CD14-positive monocyte (primary cell): ENCODE results near the gene SLC39A6. TPM values are rescaled to one million over a fixed set of nuclear protein-coding genes. Genes with fewer than 3 reads are reported as not detected.

ENCODE experiments used
- DNase-seq, 3 donors: peaks; one replicate each; pipeline ENCODE4 v3.0.0-alpha.2; 2011 to 2022
- H2AFZ ChIP-seq: 2 replicates; pipeline ENCODE4 v1.6.0; 2012; ENCODE audit warnings: mild to moderate bottlenecking, low read depth, low read length, inconsistent platforms; ENCODE audit not compliant: insufficient read depth, poor library complexity, severe bottlenecking
- H3K27ac ChIP-seq, 2 donors: 1 replicate in 1 of 2; 2 replicates in 1 of 2; pipeline ENCODE4 v1.5.1; 2012 to 2013; ENCODE audit warnings: low read length in 2 of 2, control low read depth in 1 of 2, inconsistent platforms in 1 of 2, low read depth in 1 of 2, mild to moderate bottlenecking in 1 of 2
- H3K27me3 ChIP-seq, 2 donors: one replicate each; pipeline versions ENCODE4 v1.6.0 to v1.6.1; 2011 to 2013; ENCODE audit warnings: low read length in 2 of 2; ENCODE audit not compliant: control insufficient read depth in 2 of 2, insufficient read depth in 2 of 2
- H3K36me3 ChIP-seq, 2 donors: replicated peaks in 1 of 2; 1 replicate in 1 of 2; 2 replicates in 1 of 2; pipeline versions ENCODE4 v1.5.1 to v1.6.1; 2012 to 2013; ENCODE audit warnings: low read length in 2 of 2, control low read depth in 1 of 2, inconsistent platforms in 1 of 2, mild to moderate bottlenecking in 1 of 2; ENCODE audit not compliant: insufficient read depth in 2 of 2, control insufficient read depth in 1 of 2
- H3K4me1 ChIP-seq, 2 donors: 1 replicate in 1 of 2; 2 replicates in 1 of 2; pipeline versions ENCODE4 v1.5.1 to v1.6.1; 2012 to 2013; ENCODE audit warnings: low read length in 2 of 2, control low read depth in 1 of 2, inconsistent platforms in 1 of 2, mild to moderate bottlenecking in 1 of 2, moderate library complexity in 1 of 2; ENCODE audit not compliant: insufficient read depth in 2 of 2, control insufficient read depth in 1 of 2
- H3K4me2 ChIP-seq: replicated peaks from 2 replicates; pipeline ENCODE3; 2012; ENCODE audit warnings: low read length, moderate library complexity, mild to moderate bottlenecking; ENCODE audit not compliant: poor library complexity, severe bottlenecking; ENCODE audit errors: extremely low read depth
- H3K4me3 ChIP-seq, 3 experiments: fragments of 200-600 bp in 1 of 3; sonication (generic) in 1 of 3; replicated peaks in 1 of 3; 1 replicate in 2 of 3; 2 replicates in 1 of 3; pipeline ENCODE4 v1.5.1; 2011 to 2013; ENCODE audit warnings: low read length in 3 of 3, mild to moderate bottlenecking in 3 of 3, control low read depth in 2 of 3, low read depth in 2 of 3, inconsistent platforms in 1 of 3, moderate library complexity in 1 of 3
- H3K79me2 ChIP-seq: 2 replicates; pipeline ENCODE4 v1.6.0; 2012; ENCODE audit warnings: mild to moderate bottlenecking, control low read depth, inconsistent platforms, low read length, moderate library complexity; ENCODE audit not compliant: insufficient read depth
- H3K9ac ChIP-seq: 2 replicates; pipeline ENCODE4 v1.6.0; 2017; ENCODE audit warnings: low read length, mild to moderate bottlenecking; ENCODE audit not compliant: insufficient read depth, poor library complexity, severe bottlenecking
- H3K9me3 ChIP-seq, 2 donors: replicated peaks in 1 of 2; 1 replicate in 1 of 2; 2 replicates in 1 of 2; pipeline versions ENCODE4 v1.5.1 to v1.6.1; 2012 to 2013; ENCODE audit warnings: low read length in 2 of 2, control low read depth in 1 of 2; ENCODE audit not compliant: control insufficient read depth in 1 of 2, insufficient read depth in 1 of 2
- H4K20me1 ChIP-seq: 2 replicates; pipeline ENCODE4 v1.6.0; 2012; ENCODE audit warnings: mild to moderate bottlenecking, low read length, control low read depth, moderate library complexity; ENCODE audit not compliant: insufficient read depth
- H3K27ac Mint-ChIP-seq, 7 donors: one replicate each; pipeline ENCODE4 v1.8.0; 2020; ENCODE audit warnings: mild to moderate bottlenecking in 7 of 7, mixed read lengths in 7 of 7, moderate library complexity in 6 of 7, inconsistent platforms in 2 of 7
- H3K27me3 Mint-ChIP-seq, 3 donors: one replicate each; pipeline ENCODE4 v1.8.0; 2021 to 2022; ENCODE audit warnings: low read depth in 3 of 3, mild to moderate bottlenecking in 3 of 3, mixed read lengths in 3 of 3, moderate library complexity in 3 of 3, inconsistent platforms in 1 of 3
- H3K36me3 Mint-ChIP-seq, 2 donors: one replicate each; pipeline ENCODE4 v1.8.0; 2020; ENCODE audit warnings: mixed read lengths in 2 of 2, inconsistent platforms in 1 of 2, mild to moderate bottlenecking in 1 of 2
- H3K4me1 Mint-ChIP-seq: one replicate; pipeline ENCODE4 v1.8.0; 2020; ENCODE audit warnings: mild to moderate bottlenecking, mixed read lengths
- H3K4me3 Mint-ChIP-seq, 2 donors: one replicate each; pipeline ENCODE4 v1.8.0; 2020; ENCODE audit warnings: mild to moderate bottlenecking in 2 of 2, mixed read lengths in 2 of 2, moderate library complexity in 1 of 2
- H3K9me3 Mint-ChIP-seq, 7 donors: one replicate each; pipeline ENCODE4 v1.8.0; 2020 to 2022; ENCODE audit warnings: mixed read lengths in 7 of 7, mild to moderate bottlenecking in 6 of 7, moderate library complexity in 6 of 7, inconsistent platforms in 2 of 7
- WGBS: methylation state at CpG from one replicate; pipeline ENCODE4 v1.1.5; 2013; ENCODE audit warnings: missing lambda C conversion rate; ENCODE audit not compliant: insufficient coverage; 5-methylcytosine and 5-hydroxymethylcytosine counted together
- intact Hi-C, 2 donors: fragments of 100-400 bp; cut with micrococcal nuclease; formaldehyde crosslinking; loops; one replicate each; pipeline versions ENCODE4 v1.15.0 to v1.15.1; 2023
- polyA plus RNA-seq, 3 donors: library from polyadenylated mRNA; depleted of rRNA in 1 of 3; unstranded in 2 of 3; stranded (reverse) in 1 of 3; fragments of 300-500 nt in 2 of 3; fragments of >200 nt in 1 of 3; fragmentation: Illumina TruSeq in 2 of 3; gene quantifications; 1 replicate in 2 of 3; 2 replicates in 1 of 3; pipeline ENCODE4 v1.2.3, GENCODE V29; 2012 to 2021
- TF ChIP-seq, protein P1 (sequence below): fragments of 200-600 bp; IDR thresholded peaks from one replicate; pipeline ENCODE4 v1.8.0; 2022; ENCODE audit warnings: antibody characterized with exemption, mild to moderate bottlenecking

Gene SLC39A6
- polyA plus RNA-seq, 3 donors, result 13.2 to 20.1 (median 16.8) TPM

GRCh38 chr18:36153771-36154170 lies 24.6 kb upstream of the SLC39A6 start:
- no peak overlapping the region for H3K4me3 Mint-ChIP-seq
- H3K9me3 Mint-ChIP-seq, result no peaks in the 10 kb centered on the region
- intact Hi-C loops, result no loop called here
- Histone ChIP-seq H3K27ac (no peak overlapping the region), H3K9ac (no peak overlapping the region), H3K4me3 (no peak overlapping the region), H3K79me2 (no peaks in the 10 kb centered on the region), H3K4me1 (no peaks in the 10 kb centered on the region), H3K9me3 (no peaks in the 10 kb centered on the region), H2AFZ (no peak overlapping the region), H3K4me2 (no peak overlapping the region), H3K27me3 (no peaks in the 10 kb centered on the region), H4K20me1 (no peaks in the 10 kb centered on the region), H3K36me3 (peaks cover 81 to 98% of the 10 kb centered on the region in 2 donors)
- WGBS, result no CpG with 5 or more reads among the region's 2 CpGs
- peaks cover 74 to 82% of the 10 kb centered on the region in 2 donors for H3K36me3 Mint-ChIP-seq
- TF ChIP-seq, protein P1, sequence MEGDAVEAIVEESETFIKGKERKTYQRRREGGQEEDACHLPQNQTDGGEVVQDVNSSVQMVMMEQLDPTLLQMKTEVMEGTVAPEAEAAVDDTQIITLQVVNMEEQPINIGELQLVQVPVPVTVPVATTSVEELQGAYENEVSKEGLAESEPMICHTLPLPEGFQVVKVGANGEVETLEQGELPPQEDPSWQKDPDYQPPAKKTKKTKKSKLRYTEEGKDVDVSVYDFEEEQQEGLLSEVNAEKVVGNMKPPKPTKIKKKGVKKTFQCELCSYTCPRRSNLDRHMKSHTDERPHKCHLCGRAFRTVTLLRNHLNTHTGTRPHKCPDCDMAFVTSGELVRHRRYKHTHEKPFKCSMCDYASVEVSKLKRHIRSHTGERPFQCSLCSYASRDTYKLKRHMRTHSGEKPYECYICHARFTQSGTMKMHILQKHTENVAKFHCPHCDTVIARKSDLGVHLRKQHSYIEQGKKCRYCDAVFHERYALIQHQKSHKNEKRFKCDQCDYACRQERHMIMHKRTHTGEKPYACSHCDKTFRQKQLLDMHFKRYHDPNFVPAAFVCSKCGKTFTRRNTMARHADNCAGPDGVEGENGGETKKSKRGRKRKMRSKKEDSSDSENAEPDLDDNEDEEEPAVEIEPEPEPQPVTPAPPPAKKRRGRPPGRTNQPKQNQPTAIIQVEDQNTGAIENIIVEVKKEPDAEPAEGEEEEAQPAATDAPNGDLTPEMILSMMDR, result no peak
- no peak overlapping the region for H3K27ac Mint-ChIP-seq
- H3K4me1 Mint-ChIP-seq, result peaks cover 3% of the 10 kb centered on the region
- no peaks in the 10 kb centered on the region for H3K27me3 Mint-ChIP-seq
- DNase-seq, result no peak

GRCh38 chr18:36153203-36153602 lies 24.1 kb upstream of the SLC39A6 start:
- Histone ChIP-seq H3K4me2 (no peak overlapping the region), H4K20me1 (no peaks in the 10 kb centered on the region), H3K9me3 (no peaks in the 10 kb centered on the region), H3K36me3 (peaks cover 81 to 99% of the 10 kb centered on the region in 2 donors), H3K9ac (no peak overlapping the region), H2AFZ (no peak overlapping the region), H3K4me1 (no peaks in the 10 kb centered on the region), H3K27ac (no peak overlapping the region), H3K79me2 (no peaks in the 10 kb centered on the region), H3K27me3 (no peaks in the 10 kb centered on the region), H3K4me3 (no peak overlapping the region)
- Mint-ChIP-seq H3K36me3 (peaks cover 76 to 84% of the 10 kb centered on the region in 2 donors), H3K27me3 (no peaks in the 10 kb centered on the region), H3K27ac (peak overlapping the region in 1 of 7 donors; percentile 12), H3K4me3 (no peak overlapping the region), H3K4me1 (peaks cover 3% of the 10 kb centered on the region), H3K9me3 (no peaks in the 10 kb centered on the region)
- intact Hi-C loops, result no loop called here
- TF ChIP-seq, protein P1, result no peak
- no peak for DNase-seq
- 100% methylated on average over 1 of the region's 4 CpGs for WGBS
